IMR-90 (cell line): Measurements from ENCODE around the gene PMP22. TPM values are rescaled to one million over a fixed set of nuclear protein-coding genes. Genes with fewer than 3 reads are reported as not detected.
A peak's percentile ranks its signal among the peaks of the same experiment; 100 is the strongest.

Experiments used
- ATAC-seq: fragments of 200-7000 bp; cut with Tn5 transposase; 2 replicates; pipeline ENCODE4 v1.9.1; 2020; ENCODE audit warnings: low read depth, mild to moderate bottlenecking, moderate library complexity
- BruUV-seq: library from RNA; stranded (reverse); fragments of 400-500 nt; replicated peaks from 2 replicates; lab custom pipeline; 2021; lab: Mats Ljungman, UMichigan
- CTCF ChIA-PET: fragments of 300-600 bp; formaldehyde crosslinking; extraction: SDS; loops from one replicate; lab custom pipeline; 2021; ENCODE audit warnings: antibody characterized with exemption; lab: Yijun Ruan, JAX
- POLR2A ChIA-PET: fragments of 300-600 bp; sonication (Branson Sonifier 250); formaldehyde crosslinking; loops from one replicate; lab custom pipeline; 2022; ENCODE audit warnings: antibody characterized with exemption; ENCODE audit not compliant: unreplicated experiment; lab: Charles Lee
- DNase-seq: peaks from one replicate; pipeline ENCODE4 v3.0.0; 2013
- H2AFZ ChIP-seq: replicated peaks from 2 replicates; pipeline ENCODE3; 2013; ENCODE audit warnings: low read length, mild to moderate bottlenecking; ENCODE audit not compliant: poor library complexity
- H2AK5ac ChIP-seq: 2 replicates; pipeline ENCODE4 v1.6.1; 2013; ENCODE audit warnings: low read depth, low read length, inconsistent platforms
- H2AK9ac ChIP-seq: replicated peaks from 2 replicates; pipeline ENCODE3; 2013; ENCODE audit warnings: mild to moderate bottlenecking, low read depth, low read length, moderate library complexity; ENCODE audit not compliant: poor library complexity
- H2BK120ac ChIP-seq: 2 replicates; pipeline ENCODE4 v1.6.1; 2013; ENCODE audit warnings: low read depth, low read length, inconsistent platforms
- H2BK15ac ChIP-seq: 3 replicates; pipeline ENCODE4 v1.6.1; 2013; ENCODE audit warnings: low read depth, low read length, inconsistent platforms
- H2BK20ac ChIP-seq: 2 replicates; pipeline ENCODE4 v1.6.1; 2013; ENCODE audit warnings: low read depth, mild to moderate bottlenecking, inconsistent platforms, low read length, moderate library complexity
- H2BK5ac ChIP-seq: 2 replicates; pipeline ENCODE4 v1.6.1; 2013; ENCODE audit warnings: mild to moderate bottlenecking, low read depth, low read length, inconsistent platforms; ENCODE audit not compliant: poor library complexity, severe bottlenecking
- H3K14ac ChIP-seq: replicated peaks from 2 replicates; pipeline ENCODE4 v1.6.1; 2013; ENCODE audit warnings: low read depth, low read length, inconsistent platforms
- H3K18ac ChIP-seq: 2 replicates; pipeline ENCODE4 v1.6.1; 2013; ENCODE audit warnings: low read depth, low read length, control low read depth
- H3K23ac ChIP-seq: 2 replicates; pipeline ENCODE4 v1.6.1; 2013; ENCODE audit warnings: low read depth, low read length, inconsistent platforms
- H3K27ac ChIP-seq: 2 replicates; pipeline ENCODE4 v1.5.1; 2013; ENCODE audit warnings: mild to moderate bottlenecking, control low read depth, low read length; ENCODE audit not compliant: insufficient read depth
- H3K27me3 ChIP-seq: 2 replicates; pipeline ENCODE4 v1.6.1; 2013; ENCODE audit warnings: low read length; ENCODE audit not compliant: control insufficient read depth, insufficient read depth
- H3K36me3 ChIP-seq: 2 replicates; pipeline ENCODE4 v1.6.1; 2013; ENCODE audit warnings: low read length, mixed read lengths; ENCODE audit not compliant: control insufficient read depth, insufficient read depth
- H3K4ac ChIP-seq: 2 replicates; pipeline ENCODE4 v1.6.1; 2013; ENCODE audit warnings: low read depth, low read length, inconsistent platforms
- H3K4me1 ChIP-seq: 2 replicates; pipeline ENCODE4 v1.6.1; 2013; ENCODE audit warnings: low read length, mixed read lengths; ENCODE audit not compliant: control insufficient read depth, insufficient read depth
- H3K4me2 ChIP-seq: 2 replicates; pipeline ENCODE4 v1.6.1; 2013; ENCODE audit warnings: low read depth, mild to moderate bottlenecking, control low read depth, low read length, moderate library complexity
- H3K4me3 ChIP-seq: 2 replicates; pipeline ENCODE4 v1.5.1; 2013; ENCODE audit warnings: low read depth, mild to moderate bottlenecking, control low read depth, low read length, moderate library complexity; ENCODE audit not compliant: insufficient read depth
- H3K56ac ChIP-seq: 2 replicates; pipeline ENCODE4 v1.6.1; 2013; ENCODE audit warnings: low read length, inconsistent platforms; ENCODE audit not compliant: insufficient read depth; ENCODE audit errors: extremely low read depth
- H3K79me1 ChIP-seq, 2 experiments: 2 replicates each; pipeline ENCODE4 v1.6.1; 2013; ENCODE audit warnings: low read length in 2 of 2, inconsistent platforms in 1 of 2, low read depth in 1 of 2
- H3K9ac ChIP-seq: 2 replicates; pipeline ENCODE4 v1.6.1; 2013; ENCODE audit warnings: low read depth, low read length, control low read depth
- H3K9me1 ChIP-seq: 2 replicates; pipeline ENCODE4 v1.6.1; 2013; ENCODE audit warnings: low read length, inconsistent platforms; ENCODE audit not compliant: insufficient read depth
- H3K9me3 ChIP-seq: 2 replicates; pipeline ENCODE4 v1.6.1; 2013; ENCODE audit warnings: low read length; ENCODE audit not compliant: control insufficient read depth, insufficient read depth
- H4K20me1 ChIP-seq: 2 replicates; pipeline ENCODE4 v1.6.1; 2013; ENCODE audit warnings: low read length, inconsistent platforms; ENCODE audit not compliant: insufficient read depth
- H4K5ac ChIP-seq: 2 replicates; pipeline ENCODE4 v1.6.1; 2013; ENCODE audit warnings: mild to moderate bottlenecking, low read depth, low read length, control low read depth
- H4K8ac ChIP-seq, 2 experiments: 2 replicates each; pipeline ENCODE4 v1.6.1; 2013; ENCODE audit warnings: low read depth in 2 of 2, low read length in 2 of 2, control low read depth in 1 of 2, inconsistent platforms in 1 of 2
- H4K91ac ChIP-seq: 2 replicates; pipeline ENCODE4 v1.6.1; 2013; ENCODE audit warnings: low read depth, low read length, inconsistent platforms; ENCODE audit not compliant: insufficient read depth
- CEBPB ChIP-seq: IDR thresholded peaks from 2 replicates; pipeline ENCODE4 v1.6.1; 2012; ENCODE audit warnings: low read depth, low read length, improper control_type of control experiment
- MAZ ChIP-seq: IDR thresholded peaks from 2 replicates; pipeline ENCODE4 v1.6.1; 2012; ENCODE audit warnings: low read depth, mild to moderate bottlenecking, low read length, improper control_type of control experiment, moderate library complexity, borderline replicate concordance
- WGBS, 2 experiments: methylation state at CpG; one replicate each; pipeline versions ENCODE4 v1.1.5 to v1.1.7; 2013; ENCODE audit warnings: missing lambda C conversion rate in 2 of 2; ENCODE audit not compliant: insufficient read length in 1 of 2; ENCODE audit errors: extremely low coverage in 2 of 2; 5-methylcytosine and 5-hydroxymethylcytosine counted together
- dilution Hi-C: fragments of 300-500 bp; cut with HindIII; formaldehyde crosslinking; loops from one replicate; pipeline ENCODE4 v1.14.3; 2018; ENCODE audit warnings: low sequenced_read_pairs; ENCODE audit not compliant: unreplicated experiment
- in situ Hi-C: fragments of 300-500 bp; cut with MboI; formaldehyde crosslinking; loops from 3 replicates; pipeline ENCODE4 v1.14.3; 2019; ENCODE audit warnings: low sequenced_read_pairs, inconsistent platforms, mixed read lengths
- intact Hi-C: fragments of 100-400 bp; cut with micrococcal nuclease; formaldehyde crosslinking; loops from 2 replicates; pipeline ENCODE4 v1.10.0; 2022
- polyA plus RNA-seq, 3 experiments: library from polyadenylated mRNA; depleted of rRNA; stranded (reverse); fragments of >200 nt; gene quantifications; 2 replicates each; pipeline ENCODE4 v1.2.3, GENCODE V29; 2012; ENCODE audit warnings: low replicate concordance in 1 of 3
- total RNA-seq: library from RNA; depleted of rRNA; stranded (reverse); fragments of >200 nt; gene quantifications from 2 replicates; pipeline ENCODE4 v1.2.3, GENCODE V29; 2012

Gene PMP22
- total and polyA plus RNA-seq, 2 of the 4 experiments (the other 2 are of a cell fraction), result 33.5 to 72.8 TPM

DNA sequence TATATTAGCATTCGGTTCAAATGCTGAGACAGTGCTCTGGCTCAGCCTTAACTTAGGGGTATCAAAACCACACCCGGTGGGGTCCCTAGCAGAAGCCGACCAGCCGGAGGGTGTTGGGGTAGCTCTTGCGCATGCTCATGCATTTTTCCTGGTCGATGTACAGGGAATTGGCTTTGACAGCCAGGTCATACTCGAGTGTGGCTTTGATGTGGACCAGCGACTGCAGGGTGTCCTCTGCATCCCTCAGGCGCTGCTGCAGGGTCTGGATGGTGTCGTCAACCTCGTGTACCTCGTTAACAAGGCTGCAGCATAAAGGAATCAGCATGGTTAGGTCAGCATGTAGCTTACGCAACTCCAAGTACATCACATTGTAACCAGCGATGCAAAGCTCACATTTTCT lies 38.7 kb upstream of the PMP22 start:
- H3K23ac ChIP-seq, result no peak overlapping the region
- H3K4me2 ChIP-seq, result no peak overlapping the region
- no peaks in the 10 kb centered on the region; the same call in none of the 2 replicates for H3K27me3 ChIP-seq
- H3K18ac ChIP-seq, result no peak overlapping the region
- H3K9me3 ChIP-seq, result no peaks in the 10 kb centered on the region
- H3K9me1 ChIP-seq, result peaks cover 13% of the 10 kb centered on the region
- H4K8ac ChIP-seq, result no peak overlapping the region
- BruUV-seq, result no TSS peak
- H2AK5ac ChIP-seq, result peak overlapping the region; percentile 66; the same call in 1 of the 2 replicates
- H3K9ac ChIP-seq, result no peak overlapping the region
- no peaks in the 10 kb centered on the region for H3K36me3 ChIP-seq
- H3K14ac ChIP-seq, result no peak overlapping the region
- H4K91ac ChIP-seq, result no peak overlapping the region
- H4K5ac ChIP-seq, result no peak overlapping the region
- no peak overlapping the region for H3K4me3 ChIP-seq
- no peaks in the 10 kb centered on the region for H4K20me1 ChIP-seq
- WGBS, 2 experiments, result 84% methylated on average over 8 of the region's 14 CpGs; no CpG with 5 or more reads in 1 of the 2 experiments
- no peak overlapping the region; the same call in 1 of the 2 replicates for H2BK20ac ChIP-seq
- in situ Hi-C loops (no loop called here), dilution Hi-C loops (no loop called here), intact Hi-C loops (no loop called here)
- DNase-seq (no peak), ATAC-seq (no peak)
- no peak for TF ChIP-seq MAZ
- peak; percentile 63 for TF ChIP-seq CEBPB
- H3K27ac ChIP-seq, result no peak overlapping the region
- no peak overlapping the region for H3K4ac ChIP-seq
- no peaks in the 10 kb centered on the region for H3K79me1 ChIP-seq
- H2BK15ac ChIP-seq, result no peak overlapping the region
- POLR2A ChIA-PET, result no interaction called here
- no peak overlapping the region for H2AFZ ChIP-seq
- no peak overlapping the region for H2AK9ac ChIP-seq
- H2BK5ac ChIP-seq, result no peak overlapping the region
- H2BK120ac ChIP-seq, result no peak overlapping the region
- H3K4me1 ChIP-seq, result peaks cover 17% of the 10 kb centered on the region
- CTCF ChIA-PET, result no interaction called here
- no peak overlapping the region for H3K56ac ChIP-seq
